HCT116 (cell line): Measurements from ENCODE around the gene MGAT4A. TPM values are rescaled to one million over a fixed set of nuclear protein-coding genes. Genes with fewer than 3 reads are reported as not detected.

Source experiments
- ATAC-seq: fragments of 200-7000 bp; cut with Tn5 transposase; 2 replicates; pipeline ENCODE4 v1.9.1; 2020; ENCODE audit warnings: mild to moderate bottlenecking, moderate library complexity
- BruUV-seq: library from RNA; stranded (reverse); fragments of 400-500 nt; replicated peaks from 2 replicates; lab custom pipeline; 2021; lab: Mats Ljungman, UMichigan
- CTCF ChIA-PET: fragments of 300-600 bp; sonication (Branson Sonifier 250); formaldehyde crosslinking; loops from one replicate; lab custom pipeline; 2021; ENCODE audit warnings: antibody characterized with exemption; lab: Charles Lee
- POLR2A ChIA-PET: fragments of 300-600, 350-600 bp; sonication (Branson Sonifier 250); formaldehyde crosslinking; loops from one replicate; lab custom pipeline; 2021; ENCODE audit warnings: antibody characterized with exemption; lab: Charles Lee
- RAD21 ChIA-PET, 2 experiments: fragments of 300-600 bp; sonication (Branson Sonifier 250); formaldehyde crosslinking; loops; one replicate each; lab custom pipeline; 2023; ENCODE audit warnings: low total read pairs in 2 of 2; ENCODE audit not compliant: uncharacterized antibody in 2 of 2, unreplicated experiment in 2 of 2, low non-redundant PET in 1 of 2; lab: Charles Lee
- DNase-seq: peaks from one replicate; pipeline ENCODE4 v3.0.0-alpha.2; 2010; ENCODE audit warnings: low read depth, low spot score
- H2AFZ ChIP-seq: fragments of 200-600 bp; shearing (Covaris generic), sonication (generic); 2 replicates; pipeline ENCODE4 v1.6.1; 2017; ENCODE audit warnings: low read depth, mixed run types, mixed read lengths, antibody characterized with exemption, low read length; ENCODE audit not compliant: poor library complexity, severe bottlenecking
- H3K27ac ChIP-seq: 2 replicates; pipeline ENCODE4 v1.5.1; 2012; ENCODE audit warnings: low read depth, low read length
- H3K27me3 ChIP-seq: fragments of 200-600 bp; sonication (generic); 2 replicates; pipeline ENCODE4 v1.6.1; 2016; ENCODE audit warnings: mixed run types, low read length, mixed read lengths; ENCODE audit not compliant: insufficient read depth
- H3K36me3 ChIP-seq, 2 experiments: fragments of 200-500 bp in 1 of 2; fragments of 200-600 bp in 1 of 2; sonication (Bioruptor generic) in 1 of 2; sonication (generic) in 1 of 2; 2 replicates each; pipeline versions ENCODE4 v1.5.1 to v1.6.1; 2014 to 2016; ENCODE audit warnings: low read length in 2 of 2, inconsistent platforms in 1 of 2, mixed read lengths in 1 of 2, mixed run types in 1 of 2; ENCODE audit not compliant: insufficient read depth in 2 of 2, control insufficient read depth in 1 of 2
- H3K4me1 ChIP-seq, 2 experiments: fragments of 200-600 bp in 1 of 2; sonication (generic) in 1 of 2; 2 replicates each; pipeline versions ENCODE4 v1.5.1 to v1.6.1; 2012 to 2017; ENCODE audit warnings: low read length in 2 of 2, inconsistent platforms in 1 of 2, mild to moderate bottlenecking in 1 of 2, mixed read lengths in 1 of 2, mixed run types in 1 of 2, moderate library complexity in 1 of 2; ENCODE audit not compliant: insufficient read depth in 2 of 2, control insufficient read depth in 1 of 2
- H3K4me2 ChIP-seq: fragments of 200-600 bp; sonication (generic); 2 replicates; pipeline ENCODE4 v1.6.1; 2017; ENCODE audit warnings: mixed run types, low read length, mixed read lengths
- H3K4me3 ChIP-seq, 2 experiments: fragments of 200-600 bp in 1 of 2; sonication (generic) in 1 of 2; replicated peaks in 1 of 2; 2 replicates each; pipeline ENCODE4 v1.5.1; 2011 to 2016; ENCODE audit warnings: low read length in 2 of 2, control low read depth in 1 of 2, low read depth in 1 of 2, mild to moderate bottlenecking in 1 of 2, mixed read lengths in 1 of 2, mixed run types in 1 of 2
- H3K79me2 ChIP-seq: fragments of 200-600 bp; sonication (generic); 2 replicates; pipeline ENCODE4 v1.6.1; 2017; ENCODE audit warnings: mild to moderate bottlenecking, mixed run types, low read length, moderate library complexity, mixed read lengths; ENCODE audit not compliant: insufficient read depth
- H3K9ac ChIP-seq: fragments of 200-600 bp; sonication (generic); 2 replicates; pipeline ENCODE4 v1.6.1; 2016; ENCODE audit warnings: low read length, mixed read lengths
- H3K9me2 ChIP-seq: fragments of 200-600 bp; sonication (generic), shearing (Covaris generic); 2 replicates; pipeline ENCODE4 v1.6.1; 2017; ENCODE audit warnings: mixed run types, mild to moderate bottlenecking, moderate library complexity; ENCODE audit not compliant: insufficient read depth
- H3K9me3 ChIP-seq, 2 experiments: fragments of 200-500 bp in 1 of 2; fragments of 200-600 bp in 1 of 2; sonication (Bioruptor generic) in 1 of 2; sonication (generic) in 1 of 2; 2 replicates each; pipeline ENCODE4 v1.6.1; 2014 to 2017; ENCODE audit warnings: low read length in 2 of 2, mixed read lengths in 2 of 2, inconsistent platforms in 1 of 2, low read depth in 1 of 2, mild to moderate bottlenecking in 1 of 2, mixed run types in 1 of 2, moderate library complexity in 1 of 2; ENCODE audit not compliant: control insufficient read depth in 1 of 2, insufficient read depth in 1 of 2
- H4K20me1 ChIP-seq: fragments of 200-600 bp; sonication (generic), shearing (Covaris generic); 2 replicates; pipeline ENCODE4 v1.6.1; 2017; ENCODE audit warnings: mixed run types, mild to moderate bottlenecking, moderate library complexity; ENCODE audit not compliant: insufficient read depth
- CEBPB ChIP-seq: IDR thresholded peaks from 2 replicates; pipeline ENCODE4 v1.6.1; 2012; ENCODE audit warnings: low read depth
- EGR1 ChIP-seq: IDR thresholded peaks from 2 replicates; pipeline ENCODE4 v1.6.1; 2012; ENCODE audit warnings: low read depth
- FOSL1 ChIP-seq: IDR thresholded peaks from 2 replicates; pipeline ENCODE4 v1.6.1; 2012; ENCODE audit warnings: low read depth
- POLR2AphosphoS5 ChIP-seq: IDR thresholded peaks from 2 replicates; pipeline ENCODE4 v1.6.1; 2011; ENCODE audit warnings: mild to moderate bottlenecking, low read depth, low read length, moderate library complexity
- SP1 ChIP-seq: IDR thresholded peaks from 2 replicates; pipeline ENCODE4 v1.6.1; 2012; ENCODE audit warnings: low read depth
- SRF ChIP-seq: IDR thresholded peaks from 2 replicates; pipeline ENCODE4 v1.6.1; 2012; ENCODE audit warnings: low read depth
- ZFX ChIP-seq: fragments of 450-650 bp; IDR thresholded peaks from 2 replicates; pipeline ENCODE4 v1.6.1; 2017
- intact Hi-C: fragments of 100-400 bp; cut with micrococcal nuclease; formaldehyde crosslinking; loops from 2 replicates; pipeline ENCODE4 v1.10.0; 2022
- total RNA-seq: library from RNA; stranded (reverse); gene quantifications from one replicate; pipeline ENCODE4 v1.2.1, GENCODE V29; 2021; ENCODE audit not compliant: unreplicated experiment
- TF ChIP-seq, protein P1 (sequence below): IDR thresholded peaks from 2 replicates; pipeline ENCODE4 v1.6.1; 2011; ENCODE audit warnings: mild to moderate bottlenecking, low read length, moderate library complexity; ENCODE audit not compliant: insufficient replicate concordance; ENCODE audit errors: extremely low read depth
- TF ChIP-seq, protein P2 (sequence below): IDR thresholded peaks from 2 replicates; pipeline ENCODE4 v1.6.1; 2012; ENCODE audit warnings: low read depth

MGAT4A gene
- total RNA-seq, 1 experiment from 2014 or later, result 10.2 TPM

DNA sequence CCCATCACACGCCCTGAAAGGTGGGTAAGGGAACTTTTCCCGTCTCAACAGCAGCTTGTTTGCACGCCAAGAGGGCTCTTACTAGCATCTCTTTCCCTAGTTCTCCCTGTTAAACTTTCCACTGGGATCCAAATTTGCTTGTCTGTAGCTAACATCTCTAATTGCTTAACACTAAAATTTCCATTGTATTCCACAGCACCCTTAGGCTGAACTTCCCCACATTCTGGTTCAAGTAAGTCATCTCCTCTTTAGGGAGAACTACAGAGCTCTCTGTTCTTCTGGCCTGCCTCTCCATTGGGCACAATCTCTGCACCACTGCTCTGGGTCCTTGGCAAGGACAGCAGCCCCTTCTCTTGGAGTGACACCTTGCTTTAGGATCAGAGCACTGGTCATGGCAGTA lies 98.6 kb downstream of the MGAT4A start:
- Histone ChIP-seq H3K9me2 (no peaks in the 10 kb centered on the region), H3K36me3 (no peaks in the 10 kb centered on the region), H3K27ac (no peak overlapping the region), H3K4me3 (no peak overlapping the region), H2AFZ (no peak overlapping the region), H3K79me2 (no peaks in the 10 kb centered on the region), H3K27me3 (no peaks in the 10 kb centered on the region), H3K4me1 (no peaks in the 10 kb centered on the region), H3K9ac (no peak overlapping the region), H4K20me1 (no peaks in the 10 kb centered on the region), H3K4me2 (no peak overlapping the region), H3K9me3 (no peaks in the 10 kb centered on the region)
- ATAC-seq (no peak), DNase-seq (no peak)
- no TSS peak for BruUV-seq
- intact Hi-C loops, result no loop called here
- POLR2A ChIA-PET, result no interaction called here
- CTCF ChIA-PET, result no interaction called here
- RAD21 ChIA-PET, result no interaction called here
- no peak for TF ChIP-seq POLR2AphosphoS5
- no peak for TF ChIP-seq EGR1
- no peak for TF ChIP-seq ZFX
- TF ChIP-seq SP1, result no peak
- TF ChIP-seq, protein P1, sequence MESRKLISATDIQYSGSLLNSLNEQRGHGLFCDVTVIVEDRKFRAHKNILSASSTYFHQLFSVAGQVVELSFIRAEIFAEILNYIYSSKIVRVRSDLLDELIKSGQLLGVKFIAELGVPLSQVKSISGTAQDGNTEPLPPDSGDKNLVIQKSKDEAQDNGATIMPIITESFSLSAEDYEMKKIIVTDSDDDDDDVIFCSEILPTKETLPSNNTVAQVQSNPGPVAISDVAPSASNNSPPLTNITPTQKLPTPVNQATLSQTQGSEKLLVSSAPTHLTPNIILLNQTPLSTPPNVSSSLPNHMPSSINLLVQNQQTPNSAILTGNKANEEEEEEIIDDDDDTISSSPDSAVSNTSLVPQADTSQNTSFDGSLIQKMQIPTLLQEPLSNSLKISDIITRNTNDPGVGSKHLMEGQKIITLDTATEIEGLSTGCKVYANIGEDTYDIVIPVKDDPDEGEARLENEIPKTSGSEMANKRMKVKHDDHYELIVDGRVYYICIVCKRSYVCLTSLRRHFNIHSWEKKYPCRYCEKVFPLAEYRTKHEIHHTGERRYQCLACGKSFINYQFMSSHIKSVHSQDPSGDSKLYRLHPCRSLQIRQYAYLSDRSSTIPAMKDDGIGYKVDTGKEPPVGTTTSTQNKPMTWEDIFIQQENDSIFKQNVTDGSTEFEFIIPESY, result no peak

DNA sequence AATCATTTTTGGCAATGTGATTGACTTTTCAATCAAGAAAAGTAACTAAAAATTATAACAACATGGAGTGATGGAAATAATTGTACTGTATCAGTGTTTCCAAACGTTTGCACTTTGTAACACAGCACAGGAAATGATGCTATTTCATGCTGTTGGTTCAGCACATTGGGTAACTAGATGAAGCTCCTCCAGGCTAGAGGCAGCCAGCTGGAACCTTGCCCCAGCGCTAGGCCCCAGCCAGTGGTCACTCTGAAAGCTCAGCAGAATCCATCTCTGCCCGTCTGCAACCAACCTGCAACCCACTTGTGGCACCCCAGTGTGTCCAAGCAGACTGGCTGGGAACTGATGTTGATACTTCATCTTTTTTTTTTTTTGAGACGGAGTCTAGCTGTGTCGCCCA lies 107.3 kb downstream of the MGAT4A start:
- Histone ChIP-seq H3K9me2 (no peaks in the 10 kb centered on the region), H3K9me3 (no peaks in the 10 kb centered on the region), H2AFZ (no peak overlapping the region), H3K4me3 (no peak overlapping the region), H4K20me1 (no peaks in the 10 kb centered on the region), H3K27ac (no peak overlapping the region), H3K36me3 (no peaks in the 10 kb centered on the region), H3K79me2 (no peaks in the 10 kb centered on the region), H3K4me2 (no peak overlapping the region), H3K9ac (no peak overlapping the region), H3K4me1 (no peaks in the 10 kb centered on the region), H3K27me3 (no peaks in the 10 kb centered on the region)
- ChIA-PET POLR2A (no interaction called here), CTCF (no interaction called here), RAD21 (no interaction called here)
- BruUV-seq, result no TSS peak
- intact Hi-C loops, result no loop called here
- TF ChIP-seq, protein P2, sequence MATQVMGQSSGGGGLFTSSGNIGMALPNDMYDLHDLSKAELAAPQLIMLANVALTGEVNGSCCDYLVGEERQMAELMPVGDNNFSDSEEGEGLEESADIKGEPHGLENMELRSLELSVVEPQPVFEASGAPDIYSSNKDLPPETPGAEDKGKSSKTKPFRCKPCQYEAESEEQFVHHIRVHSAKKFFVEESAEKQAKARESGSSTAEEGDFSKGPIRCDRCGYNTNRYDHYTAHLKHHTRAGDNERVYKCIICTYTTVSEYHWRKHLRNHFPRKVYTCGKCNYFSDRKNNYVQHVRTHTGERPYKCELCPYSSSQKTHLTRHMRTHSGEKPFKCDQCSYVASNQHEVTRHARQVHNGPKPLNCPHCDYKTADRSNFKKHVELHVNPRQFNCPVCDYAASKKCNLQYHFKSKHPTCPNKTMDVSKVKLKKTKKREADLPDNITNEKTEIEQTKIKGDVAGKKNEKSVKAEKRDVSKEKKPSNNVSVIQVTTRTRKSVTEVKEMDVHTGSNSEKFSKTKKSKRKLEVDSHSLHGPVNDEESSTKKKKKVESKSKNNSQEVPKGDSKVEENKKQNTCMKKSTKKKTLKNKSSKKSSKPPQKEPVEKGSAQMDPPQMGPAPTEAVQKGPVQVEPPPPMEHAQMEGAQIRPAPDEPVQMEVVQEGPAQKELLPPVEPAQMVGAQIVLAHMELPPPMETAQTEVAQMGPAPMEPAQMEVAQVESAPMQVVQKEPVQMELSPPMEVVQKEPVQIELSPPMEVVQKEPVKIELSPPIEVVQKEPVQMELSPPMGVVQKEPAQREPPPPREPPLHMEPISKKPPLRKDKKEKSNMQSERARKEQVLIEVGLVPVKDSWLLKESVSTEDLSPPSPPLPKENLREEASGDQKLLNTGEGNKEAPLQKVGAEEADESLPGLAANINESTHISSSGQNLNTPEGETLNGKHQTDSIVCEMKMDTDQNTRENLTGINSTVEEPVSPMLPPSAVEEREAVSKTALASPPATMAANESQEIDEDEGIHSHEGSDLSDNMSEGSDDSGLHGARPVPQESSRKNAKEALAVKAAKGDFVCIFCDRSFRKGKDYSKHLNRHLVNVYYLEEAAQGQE, result no peak
- TF ChIP-seq EGR1 (no peak), CEBPB (no peak), SRF (no peak), FOSL1 (no peak)
- TF ChIP-seq, protein P1, result no peak
- no peak for DNase-seq
- ATAC-seq, result no peak
